ENCODE data around the gene UQCRC1.

The UQCRC1 gene

DNA sequence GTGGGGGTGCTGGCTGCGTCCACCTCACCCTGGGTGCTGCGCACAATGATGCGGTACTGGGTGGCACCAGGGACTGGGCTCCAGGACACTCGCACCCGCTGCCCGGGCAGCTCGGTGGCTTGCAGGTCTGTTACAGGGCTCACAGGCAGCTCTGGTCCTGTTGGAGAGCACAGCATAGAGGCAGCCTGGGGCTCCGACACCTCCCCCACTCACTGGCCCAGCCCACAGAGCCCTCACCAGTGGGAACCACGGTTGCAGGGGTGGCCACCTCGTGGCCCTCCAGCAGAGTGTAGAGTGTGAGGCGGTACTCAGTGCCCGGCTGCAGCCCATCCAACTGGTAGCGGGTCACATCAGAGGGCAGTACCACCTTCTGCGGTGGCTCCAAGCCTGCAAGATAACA is 18.0 kb downstream of the UQCRC1 start:
- TF ChIP-seq, protein P1, sequence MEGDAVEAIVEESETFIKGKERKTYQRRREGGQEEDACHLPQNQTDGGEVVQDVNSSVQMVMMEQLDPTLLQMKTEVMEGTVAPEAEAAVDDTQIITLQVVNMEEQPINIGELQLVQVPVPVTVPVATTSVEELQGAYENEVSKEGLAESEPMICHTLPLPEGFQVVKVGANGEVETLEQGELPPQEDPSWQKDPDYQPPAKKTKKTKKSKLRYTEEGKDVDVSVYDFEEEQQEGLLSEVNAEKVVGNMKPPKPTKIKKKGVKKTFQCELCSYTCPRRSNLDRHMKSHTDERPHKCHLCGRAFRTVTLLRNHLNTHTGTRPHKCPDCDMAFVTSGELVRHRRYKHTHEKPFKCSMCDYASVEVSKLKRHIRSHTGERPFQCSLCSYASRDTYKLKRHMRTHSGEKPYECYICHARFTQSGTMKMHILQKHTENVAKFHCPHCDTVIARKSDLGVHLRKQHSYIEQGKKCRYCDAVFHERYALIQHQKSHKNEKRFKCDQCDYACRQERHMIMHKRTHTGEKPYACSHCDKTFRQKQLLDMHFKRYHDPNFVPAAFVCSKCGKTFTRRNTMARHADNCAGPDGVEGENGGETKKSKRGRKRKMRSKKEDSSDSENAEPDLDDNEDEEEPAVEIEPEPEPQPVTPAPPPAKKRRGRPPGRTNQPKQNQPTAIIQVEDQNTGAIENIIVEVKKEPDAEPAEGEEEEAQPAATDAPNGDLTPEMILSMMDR (conservative IDR thresholded peaks at IDR 0.05; ENCODE audit: control insufficient read depth, insufficient read depth, low read depth, low read length): no peak
- H3K4me3 ChIP-seq (ENCODE audit: control insufficient read depth, low read depth, low read length): no peak overlapping the region
- no peak for DNase-seq (ENCODE audit: low read depth)

DNA sequence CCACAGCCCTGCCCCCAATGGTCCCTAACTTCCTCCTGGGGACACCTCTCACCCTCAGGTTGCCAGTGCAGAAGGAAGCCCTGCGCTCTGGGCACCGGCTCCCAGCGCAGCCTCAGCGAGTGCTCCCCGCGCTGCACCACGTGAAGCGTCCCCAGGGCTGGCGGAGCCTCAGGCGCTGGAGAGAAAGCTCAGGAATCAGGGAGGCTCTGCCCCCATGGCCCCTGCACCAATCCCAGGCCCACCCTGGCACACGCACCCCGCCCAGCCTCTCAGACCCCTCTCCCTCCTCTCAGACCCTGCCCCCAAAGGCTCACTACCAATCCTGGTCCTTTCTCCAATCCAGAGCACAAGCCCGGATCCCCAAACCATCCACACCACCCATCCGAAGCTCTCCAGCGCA is 21.2 kb downstream of the UQCRC1 start:
- no peak for DNase-seq (ENCODE audit: low read depth)
- TF ChIP-seq, protein P1 (conservative IDR thresholded peaks at IDR 0.05; ENCODE audit: control insufficient read depth, insufficient read depth, low read depth, low read length): no peak
- no peak overlapping the region for H3K4me3 ChIP-seq (ENCODE audit: control insufficient read depth, low read depth, low read length)

DNA sequence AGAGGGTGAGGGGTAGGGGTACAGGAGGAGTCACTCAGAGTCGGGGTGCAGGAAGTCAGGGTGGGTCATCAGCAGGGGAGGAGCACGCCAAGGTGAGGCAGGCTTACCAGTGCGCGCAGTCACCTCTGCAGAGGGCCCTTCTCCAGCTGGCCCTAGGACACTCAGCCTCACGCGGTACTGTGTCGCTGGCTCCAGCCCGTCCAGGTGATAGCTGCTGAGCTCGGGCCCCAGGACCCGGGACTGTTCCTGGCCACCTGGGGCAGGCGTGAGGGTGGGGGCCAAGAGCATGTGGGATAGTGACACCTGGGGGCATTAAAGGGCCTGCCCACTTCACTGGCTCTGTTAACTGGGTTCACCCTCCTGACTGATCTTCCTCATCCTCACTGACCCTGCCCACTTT is 21.8 kb downstream of the UQCRC1 start:
- TF ChIP-seq, protein P1 (conservative IDR thresholded peaks at IDR 0.05; ENCODE audit: control insufficient read depth, insufficient read depth, low read depth, low read length): no peak
- H3K4me3 ChIP-seq (ENCODE audit: control insufficient read depth, low read depth, low read length): no peak overlapping the region

DNA sequence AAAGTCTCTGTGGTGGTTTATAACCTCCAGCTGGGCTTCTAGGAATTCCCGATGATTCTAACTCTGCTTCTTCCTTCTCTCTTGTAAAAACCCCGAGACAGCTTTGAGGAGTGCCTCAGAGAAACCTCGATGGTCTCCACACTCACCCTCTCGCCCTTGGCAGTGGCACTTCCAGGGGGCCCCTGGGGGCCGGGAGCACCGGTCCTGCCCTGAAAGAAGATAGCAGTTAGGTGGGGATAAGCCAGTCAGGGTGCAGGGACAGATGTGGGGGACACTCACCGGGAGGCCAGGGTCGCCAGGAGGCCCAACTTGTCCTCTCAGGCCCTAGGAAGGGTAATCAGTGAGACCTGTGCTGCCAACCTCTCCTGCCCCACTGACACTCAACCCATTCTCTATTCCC is 24.0 kb downstream of the UQCRC1 start:
- no peak for DNase-seq (ENCODE audit: low read depth)
- TF ChIP-seq, protein P1 (conservative IDR thresholded peaks at IDR 0.05; ENCODE audit: control insufficient read depth, insufficient read depth, low read depth, low read length): no peak
- no peak overlapping the region for H3K4me3 ChIP-seq (ENCODE audit: control insufficient read depth, low read depth, low read length)

More for the DNA sequence above, 21.8 kb downstream of the UQCRC1 start:
- DNase-seq (ENCODE audit: low read depth): no peak

DNA sequence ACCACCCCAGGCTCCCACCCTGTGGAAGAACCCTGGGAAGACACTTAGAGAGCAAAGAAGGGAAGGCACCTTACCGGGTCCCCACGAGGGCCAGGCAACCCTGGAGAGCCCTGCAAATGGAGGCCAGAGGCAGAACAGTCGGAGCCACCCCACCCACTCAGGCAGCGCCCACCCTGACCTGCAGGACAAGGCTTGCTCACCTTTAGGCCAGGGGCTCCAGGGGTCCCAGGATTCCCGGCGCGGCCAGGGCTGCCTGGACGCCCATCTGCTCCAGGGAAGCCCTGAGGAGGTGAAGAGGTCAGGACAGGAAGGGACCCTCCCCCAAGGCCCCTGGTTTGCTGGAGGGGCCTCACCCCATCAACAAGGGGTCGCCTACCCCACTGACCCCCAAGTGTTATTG is 24.6 kb downstream of the UQCRC1 start:
- H3K4me3 ChIP-seq (ENCODE audit: control insufficient read depth, low read depth, low read length): no peak overlapping the region
- TF ChIP-seq, protein P1 (conservative IDR thresholded peaks at IDR 0.05; ENCODE audit: control insufficient read depth, insufficient read depth, low read depth, low read length): no peak
- DNase-seq (ENCODE audit: low read depth): no peak

DNA sequence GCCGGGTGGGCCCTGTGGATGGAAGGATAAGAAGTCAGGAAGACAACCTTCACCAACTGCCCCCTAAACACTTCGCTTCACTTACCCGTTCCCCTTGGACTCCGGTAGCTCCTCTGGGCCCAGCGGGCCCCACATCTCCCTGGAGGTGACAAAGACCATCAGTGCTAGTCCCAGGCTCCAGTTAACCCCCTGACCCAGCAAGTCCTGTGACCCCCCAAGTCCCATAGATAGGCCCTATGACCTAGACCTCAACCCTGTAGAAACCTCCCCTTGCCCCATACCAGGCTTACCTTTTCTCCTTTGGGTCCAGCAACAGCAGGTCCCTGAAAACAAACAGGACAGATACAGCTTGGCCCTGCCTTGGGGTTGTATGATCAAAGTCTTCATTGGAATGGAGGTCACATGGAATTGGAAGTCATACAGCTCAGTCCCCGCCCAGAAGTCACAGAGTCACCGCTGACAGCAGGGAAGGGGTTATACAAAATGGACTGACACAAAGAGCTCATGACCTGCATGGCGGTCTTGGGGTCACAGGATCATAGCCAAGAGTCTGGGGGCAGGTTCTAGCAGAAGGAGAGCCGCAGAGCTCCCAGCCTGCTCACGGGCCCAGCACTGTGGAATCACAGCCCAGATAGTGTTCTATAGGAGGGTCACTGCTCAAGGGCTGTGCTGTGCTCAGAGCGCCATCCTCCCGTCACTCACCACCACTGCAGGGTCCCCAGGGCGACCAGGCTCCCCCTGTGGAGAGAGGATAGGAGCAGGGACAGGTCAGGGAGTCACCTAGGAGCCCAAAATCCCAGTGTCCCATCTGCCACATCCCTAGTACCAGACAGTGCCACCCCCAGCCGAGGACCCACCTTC is 27.6 kb downstream of the UQCRC1 start:
- H3K4me3 ChIP-seq (ENCODE audit: control insufficient read depth, low read depth, low read length): no peak overlapping the region
- TF ChIP-seq, protein P1 (conservative IDR thresholded peaks at IDR 0.05; ENCODE audit: control insufficient read depth, insufficient read depth, low read depth, low read length): no peak
- no peak for DNase-seq (ENCODE audit: low read depth)

All from fibroblast of mammary gland (primary cell).